ENCODE results near the gene NEDD1.

DNA sequence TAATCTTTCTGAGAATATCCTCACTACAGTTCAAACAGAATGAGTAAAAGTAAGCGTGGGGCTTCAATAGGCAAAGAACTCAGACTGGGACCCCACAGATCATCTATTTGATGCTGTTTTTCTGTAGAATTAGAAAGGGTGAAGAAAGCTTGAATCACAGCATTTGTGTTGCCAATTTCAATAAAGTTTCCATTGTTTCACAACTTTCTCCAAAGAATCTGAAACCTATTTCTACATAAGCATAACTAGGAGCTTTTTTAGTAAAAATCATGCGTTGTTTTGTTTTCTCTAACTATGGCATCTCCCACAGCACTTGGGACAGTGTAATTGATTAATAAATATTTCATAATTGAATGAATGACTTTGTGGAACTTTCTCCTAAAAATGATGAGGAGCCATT lies 16.7 kb upstream of the NEDD1 start:
- TF ChIP-seq, protein P1, sequence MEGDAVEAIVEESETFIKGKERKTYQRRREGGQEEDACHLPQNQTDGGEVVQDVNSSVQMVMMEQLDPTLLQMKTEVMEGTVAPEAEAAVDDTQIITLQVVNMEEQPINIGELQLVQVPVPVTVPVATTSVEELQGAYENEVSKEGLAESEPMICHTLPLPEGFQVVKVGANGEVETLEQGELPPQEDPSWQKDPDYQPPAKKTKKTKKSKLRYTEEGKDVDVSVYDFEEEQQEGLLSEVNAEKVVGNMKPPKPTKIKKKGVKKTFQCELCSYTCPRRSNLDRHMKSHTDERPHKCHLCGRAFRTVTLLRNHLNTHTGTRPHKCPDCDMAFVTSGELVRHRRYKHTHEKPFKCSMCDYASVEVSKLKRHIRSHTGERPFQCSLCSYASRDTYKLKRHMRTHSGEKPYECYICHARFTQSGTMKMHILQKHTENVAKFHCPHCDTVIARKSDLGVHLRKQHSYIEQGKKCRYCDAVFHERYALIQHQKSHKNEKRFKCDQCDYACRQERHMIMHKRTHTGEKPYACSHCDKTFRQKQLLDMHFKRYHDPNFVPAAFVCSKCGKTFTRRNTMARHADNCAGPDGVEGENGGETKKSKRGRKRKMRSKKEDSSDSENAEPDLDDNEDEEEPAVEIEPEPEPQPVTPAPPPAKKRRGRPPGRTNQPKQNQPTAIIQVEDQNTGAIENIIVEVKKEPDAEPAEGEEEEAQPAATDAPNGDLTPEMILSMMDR (IDR thresholded peaks at IDR 0.05; ENCODE audit: low read depth, low read length, missing input control) = no peak
- TF ChIP-seq SP1 (IDR thresholded peaks at IDR 0.05) = no peak
- no peak for TF ChIP-seq TAF1 (conservative IDR thresholded peaks at IDR 0.05)
- no peak for TF ChIP-seq YY1 (IDR thresholded peaks at IDR 0.05)
- TF ChIP-seq MAX (IDR thresholded peaks at IDR 0.05) = no peak
- TF ChIP-seq ZBTB33 (IDR thresholded peaks at IDR 0.05) = no peak
- TF ChIP-seq, protein P2, sequence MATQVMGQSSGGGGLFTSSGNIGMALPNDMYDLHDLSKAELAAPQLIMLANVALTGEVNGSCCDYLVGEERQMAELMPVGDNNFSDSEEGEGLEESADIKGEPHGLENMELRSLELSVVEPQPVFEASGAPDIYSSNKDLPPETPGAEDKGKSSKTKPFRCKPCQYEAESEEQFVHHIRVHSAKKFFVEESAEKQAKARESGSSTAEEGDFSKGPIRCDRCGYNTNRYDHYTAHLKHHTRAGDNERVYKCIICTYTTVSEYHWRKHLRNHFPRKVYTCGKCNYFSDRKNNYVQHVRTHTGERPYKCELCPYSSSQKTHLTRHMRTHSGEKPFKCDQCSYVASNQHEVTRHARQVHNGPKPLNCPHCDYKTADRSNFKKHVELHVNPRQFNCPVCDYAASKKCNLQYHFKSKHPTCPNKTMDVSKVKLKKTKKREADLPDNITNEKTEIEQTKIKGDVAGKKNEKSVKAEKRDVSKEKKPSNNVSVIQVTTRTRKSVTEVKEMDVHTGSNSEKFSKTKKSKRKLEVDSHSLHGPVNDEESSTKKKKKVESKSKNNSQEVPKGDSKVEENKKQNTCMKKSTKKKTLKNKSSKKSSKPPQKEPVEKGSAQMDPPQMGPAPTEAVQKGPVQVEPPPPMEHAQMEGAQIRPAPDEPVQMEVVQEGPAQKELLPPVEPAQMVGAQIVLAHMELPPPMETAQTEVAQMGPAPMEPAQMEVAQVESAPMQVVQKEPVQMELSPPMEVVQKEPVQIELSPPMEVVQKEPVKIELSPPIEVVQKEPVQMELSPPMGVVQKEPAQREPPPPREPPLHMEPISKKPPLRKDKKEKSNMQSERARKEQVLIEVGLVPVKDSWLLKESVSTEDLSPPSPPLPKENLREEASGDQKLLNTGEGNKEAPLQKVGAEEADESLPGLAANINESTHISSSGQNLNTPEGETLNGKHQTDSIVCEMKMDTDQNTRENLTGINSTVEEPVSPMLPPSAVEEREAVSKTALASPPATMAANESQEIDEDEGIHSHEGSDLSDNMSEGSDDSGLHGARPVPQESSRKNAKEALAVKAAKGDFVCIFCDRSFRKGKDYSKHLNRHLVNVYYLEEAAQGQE (IDR thresholded peaks at IDR 0.05) = no peak
- no peak for TF ChIP-seq JUND (IDR thresholded peaks at IDR 0.05)
- TF ChIP-seq NR2F2 (IDR thresholded peaks at IDR 0.05) = no peak
